NCI-H446 treated with DMSO at 0.1 percent for 48 hours (cell line): ENCODE data around the gene TEX30.
"Not testable (repeated sequence)": the region's sequence is repeated elsewhere in the genome, so short reads cannot be mapped to it uniquely, and the experiment has no call there.

Experiments
- DNase-seq: peaks from one replicate; lab custom pipeline; 2025; lab: John Stamatoyannopoulos, UW

Gene TEX30

DNA sequence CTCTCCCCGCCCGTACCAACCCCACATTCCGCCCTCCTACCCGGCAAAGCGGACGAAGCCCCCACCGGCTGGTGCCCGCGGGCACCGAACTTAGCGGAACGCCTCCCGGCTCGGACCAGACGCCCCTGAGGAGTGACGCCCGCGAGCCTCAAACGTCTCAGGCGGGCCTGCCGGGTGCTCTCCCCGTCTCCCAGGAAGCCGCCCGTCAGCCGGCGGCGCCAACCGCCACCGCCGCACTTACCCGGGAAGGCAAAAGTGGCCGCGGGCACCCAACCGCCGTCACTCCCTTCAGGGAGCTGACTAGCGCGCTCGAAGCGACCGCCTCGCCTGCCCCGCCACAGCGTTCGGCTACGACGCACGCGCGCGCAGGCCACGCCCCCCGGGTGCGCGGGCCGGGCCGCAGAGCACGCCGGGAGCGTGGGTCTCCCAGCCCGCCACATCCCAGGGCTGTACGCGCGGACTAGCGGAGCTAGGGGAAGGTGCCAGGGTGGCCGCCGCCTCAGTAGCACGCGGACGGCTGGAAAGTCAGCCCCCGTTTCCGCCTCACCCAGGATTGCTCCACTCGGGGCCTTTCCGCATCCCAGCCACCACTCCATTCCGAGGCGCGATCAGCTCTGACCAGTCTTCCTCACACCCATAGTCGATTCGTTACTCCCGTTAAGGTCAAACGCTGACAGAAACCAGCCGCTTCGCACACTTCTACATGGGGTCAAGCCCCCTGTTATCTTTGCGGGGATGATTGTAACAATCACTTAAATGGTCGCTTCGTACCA, at the start of gene TEX30:
Gene TEX30 (minus strand): TSS at position 346 of the 773 bp plus-strand sequence. CDS start 3,760 bp downstream, outside the sequence.
- peak; percentile 58 for DNase-seq

DNA sequence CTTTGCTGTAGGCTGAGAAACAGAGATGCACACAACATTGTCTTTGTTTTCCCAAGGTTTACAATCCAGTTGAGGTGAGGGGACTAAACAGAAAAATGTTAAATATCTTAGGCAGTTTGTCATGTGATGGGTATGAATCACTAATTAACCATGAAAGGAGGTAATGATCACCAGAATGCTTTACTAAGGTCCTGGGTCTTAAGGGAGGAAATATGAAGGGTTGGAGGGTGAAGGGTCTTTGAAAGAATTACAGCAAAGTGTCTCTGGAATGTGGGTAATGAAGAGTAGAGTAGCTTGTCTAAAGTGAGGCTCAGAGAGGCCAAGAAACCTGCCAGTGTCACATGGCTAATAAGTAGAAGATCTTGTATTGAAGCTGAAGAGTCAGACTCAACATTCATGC, 44.3 kb upstream of the TEX30 start:
- no peak for DNase-seq

- no peak for DNase-seq
Measured at GRCh38 chr13:102817241-102817640, 43.7 kb upstream of the TEX30 start.

GRCh38 chr13:102816708-102817107, 43.1 kb upstream of the TEX30 start:
- DNase-seq = no peak

DNA sequence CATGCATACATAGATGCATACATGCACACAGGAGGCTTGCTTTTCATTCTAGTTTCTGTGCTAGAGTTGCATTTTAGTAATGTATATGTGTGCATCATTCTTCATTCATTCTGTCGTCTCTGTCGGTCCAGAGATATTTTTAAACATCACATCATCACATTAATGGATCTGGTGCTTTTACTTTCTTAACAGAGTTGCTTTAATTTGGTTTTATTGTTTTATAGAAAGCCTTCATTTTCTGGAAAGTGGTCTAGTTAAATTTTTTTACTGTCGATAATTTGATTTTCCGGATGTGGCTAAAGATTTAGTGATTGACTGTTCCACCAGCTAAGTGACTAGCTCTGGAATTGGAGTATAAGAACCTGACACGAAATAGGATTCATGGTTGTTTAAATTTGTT, 42.2 kb upstream of the TEX30 start:
- no peak for DNase-seq

DNA sequence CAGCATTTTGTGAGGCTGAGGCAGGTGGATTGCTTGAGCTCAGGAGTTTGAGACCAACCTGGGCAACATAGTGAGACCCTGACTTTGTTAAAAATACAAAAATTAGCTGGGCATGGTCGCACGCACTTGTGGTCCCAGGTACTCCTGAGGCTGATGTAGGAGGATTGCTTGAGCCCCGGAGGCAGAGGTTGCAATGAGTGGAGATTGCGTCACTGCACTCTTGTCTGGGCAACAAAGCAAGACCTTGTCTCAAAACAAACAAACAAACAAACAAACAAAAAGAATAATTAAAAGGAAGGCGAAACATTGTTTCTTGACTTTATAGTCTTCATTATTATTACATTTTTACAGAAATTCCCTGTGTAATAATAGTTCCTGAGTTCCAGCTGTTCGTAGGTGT, 41.2 kb upstream of the TEX30 start:
- no peak for DNase-seq

DNA sequence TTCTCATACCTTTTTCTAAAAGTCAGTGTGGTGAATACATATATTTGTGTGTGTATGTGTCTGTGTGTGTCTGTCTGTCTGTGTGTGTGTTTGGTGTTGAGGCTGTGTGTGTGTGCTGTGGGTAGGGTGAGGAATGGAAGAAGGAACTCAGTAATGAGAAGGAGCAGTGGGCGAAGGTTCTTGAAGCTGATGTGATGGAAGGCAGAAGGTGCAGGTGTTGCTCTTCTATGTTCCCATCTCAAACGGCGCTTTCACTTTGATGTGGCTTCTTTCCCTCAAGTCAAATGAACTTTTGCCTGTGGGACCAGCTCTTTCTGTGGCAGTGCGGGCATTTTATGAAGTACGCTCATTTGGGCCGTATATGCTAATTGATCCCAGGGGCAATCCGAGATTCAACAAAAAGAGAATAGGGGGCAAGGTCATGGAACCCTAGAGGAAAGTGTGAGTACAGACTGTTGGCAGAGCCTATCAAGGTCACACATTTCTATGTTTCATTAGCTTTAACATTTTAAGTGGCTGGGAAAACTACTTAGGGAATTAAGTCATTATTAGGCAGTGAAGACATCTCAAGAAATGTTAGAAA, 40.5 kb upstream of the TEX30 start:
- DNase-seq = no peak

GRCh38 chr13:102812611-102813287, 39.2 kb upstream of the TEX30 start:
- DNase-seq = no peak

GRCh38 chr13:102807699-102808098, 34.1 kb upstream of the TEX30 start:
- DNase-seq = no peak

- DNase-seq = no peak
Measured at GRCh38 chr13:102805680-102806079, 32.1 kb upstream of the TEX30 start.

- peak; percentile 9 for DNase-seq
Measured at GRCh38 chr13:102800145-102801041, 26.8 kb upstream of the TEX30 start.

- DNase-seq = no peak
Measured at GRCh38 chr13:102799426-102800144, 26.0 kb upstream of the TEX30 start.

- DNase-seq = peak; percentile 61
Measured at GRCh38 chr13:102798581-102799425, 25.2 kb upstream of the TEX30 start, which contains the start of the genes BIVM and POGLUT2. TSS of gene BIVM (plus strand) at chr13:102799119. CDS start at chr13:102807268, 8,149 bp downstream. TSS of gene POGLUT2 (minus strand) at chr13:102798976. CDS start at chr13:102798670, 306 bp downstream.

- no peak for DNase-seq
Measured at GRCh38 chr13:102793611-102794355, 20.2 kb upstream of the TEX30 start.

DNA sequence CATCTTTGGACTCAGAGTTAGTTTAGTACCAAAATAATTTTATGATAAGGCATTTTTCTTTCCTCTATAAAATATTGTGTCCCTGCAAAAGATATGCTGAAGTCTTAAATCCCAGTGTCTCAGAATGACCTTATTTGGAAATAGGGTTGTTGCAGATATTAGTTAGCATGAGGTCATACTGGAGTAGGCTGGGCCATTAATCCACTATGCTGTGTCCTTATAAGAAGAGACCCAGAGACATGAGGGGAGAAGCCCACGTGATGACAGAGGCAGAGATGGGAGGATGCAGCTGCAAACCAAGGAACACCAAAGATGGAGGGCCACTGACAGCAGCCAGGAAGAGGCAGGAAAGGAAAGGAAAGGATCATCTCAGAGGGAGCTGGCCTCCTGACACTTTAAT, 18.8 kb upstream of the TEX30 start:
- DNase-seq = no peak

DNA sequence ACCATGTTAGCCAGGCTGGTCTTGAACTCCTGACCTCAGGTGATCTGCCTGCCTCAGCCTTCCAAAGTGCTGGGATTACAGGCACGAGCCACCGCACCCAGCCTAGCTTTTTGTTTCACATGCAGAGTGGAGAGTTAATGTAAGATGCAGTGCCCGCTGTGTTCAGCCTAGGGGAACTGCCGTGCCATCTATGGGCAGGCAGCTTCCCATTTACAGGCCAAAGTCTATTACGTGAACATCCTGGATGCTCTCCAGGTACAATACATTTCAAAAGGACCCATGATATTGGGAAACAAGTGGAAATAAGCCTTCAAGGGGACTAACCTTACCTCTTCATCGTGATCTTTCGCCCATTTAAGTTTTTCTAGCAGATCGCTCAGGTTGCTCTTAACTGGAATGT, 15.1 kb upstream of the TEX30 start:
- DNase-seq = no peak

- no peak for DNase-seq
Measured at GRCh38 chr13:102784483-102784882, 10.9 kb upstream of the TEX30 start.

GRCh38 chr13:102781591-102781990, 8.0 kb upstream of the TEX30 start:
- DNase-seq = no peak

GRCh38 chr13:102780656-102781055, 7.1 kb upstream of the TEX30 start:
- not testable (repeated sequence) for DNase-seq
